Breast epithelium (tissue), 4 donors: ENCODE measurements around the gene GP1BB. TPM values are rescaled to one million over a fixed set of nuclear protein-coding genes. Genes with fewer than 3 reads are reported as not detected.
"Not testable (repeated sequence)": the region's sequence is repeated elsewhere in the genome, so short reads cannot be mapped to it uniquely, and the experiment has no call there.

Experiments used
- DNase-seq, 2 donors: peaks; one replicate each; pipeline ENCODE4 v3.0.0-alpha.2; 2019; ENCODE audit warnings: low spot score in 2 of 2
- H3K27ac ChIP-seq, 2 donors: fragments of 200-600 bp; sonication (generic) in 1 of 2; one replicate each; pipeline ENCODE4 v1.5.1; 2016 to 2019; ENCODE audit warnings: mild to moderate bottlenecking in 1 of 2
- H3K27me3 ChIP-seq, 2 donors: fragments of 200-600 bp; sonication (generic) in 1 of 2; one replicate each; pipeline versions ENCODE4 v1.5.1 to v1.6.0; 2017 to 2019; ENCODE audit warnings: control low read depth in 1 of 2, mild to moderate bottlenecking in 1 of 2
- H3K36me3 ChIP-seq: fragments of 200-600 bp; one replicate; pipeline ENCODE4 v1.5.1; 2019
- H3K4me1 ChIP-seq, 2 donors: fragments of 200-600 bp; sonication (generic); one replicate each; pipeline ENCODE4 v1.5.1; 2016 to 2019; ENCODE audit warnings: control low read depth in 1 of 2
- H3K4me3 ChIP-seq, 3 donors: fragments of 200-600 bp; sonication (generic); 1 replicate in 2 of 3; 2 replicates in 1 of 3; pipeline ENCODE4 v1.5.1; 2016 to 2019; ENCODE audit warnings: mild to moderate bottlenecking in 3 of 3, moderate library complexity in 2 of 3
- H3K9me3 ChIP-seq, 2 donors: fragments of 200-600 bp; sonication (generic) in 1 of 2; one replicate each; pipeline ENCODE4 v1.5.1; 2016 to 2019; ENCODE audit warnings: control low read depth in 1 of 2
- POLR2A ChIP-seq: fragments of 450-650 bp; IDR thresholded peaks from one replicate; pipeline ENCODE4 v1.6.1; 2016; ENCODE audit warnings: antibody characterized with exemption, mild to moderate bottlenecking, moderate library complexity
- POLR2AphosphoS5 ChIP-seq, 3 donors: sonication (generic); formaldehyde crosslinking; IDR thresholded peaks; one replicate each; pipeline ENCODE4 v1.6.1; 2017; ENCODE audit warnings: antibody characterized with exemption in 3 of 3
- intact Hi-C: fragments of 100-400 bp; cut with DNase I; formaldehyde crosslinking; loops from one replicate; pipeline ENCODE4 v1.15.1; 2023; ENCODE audit warnings: low total_unique reads
- total RNA-seq, 3 donors: library from RNA; depleted of rRNA; stranded (reverse); fragments of >200 nt; gene quantifications; one replicate each; pipeline ENCODE4 v1.1.0, GENCODE V29; 2016
- TF ChIP-seq, protein P1 (sequence below), 3 donors: fragments of 450-650 bp; IDR thresholded peaks; one replicate each; pipeline ENCODE4 v1.5.1; 2016 to 2017; ENCODE audit warnings: antibody characterized with exemption in 3 of 3, mild to moderate bottlenecking in 3 of 3, moderate library complexity in 3 of 3

Gene GP1BB
- total RNA-seq, 3 donors from 2014 or later, result 1.3 to 6.2 (median 2.9) TPM

- H3K36me3 ChIP-seq, result no peaks in the 10 kb centered on the region
Observed at GRCh38 chr22:19722178-19722981, 959 bp upstream of the GP1BB start.

GRCh38 chr22:19722982-19723231 lies 432 bp upstream of the GP1BB start:
- Histone ChIP-seq H3K4me1 (peaks cover 0 to 6% of the 10 kb centered on the region in 2 donors), H3K36me3 (no peaks in the 10 kb centered on the region), H3K27me3 (peaks cover 0 to 2% of the 10 kb centered on the region in 2 donors), H3K27ac (no peak overlapping the region), H3K4me3 (no peak overlapping the region), H3K9me3 (no peaks in the 10 kb centered on the region)
- intact Hi-C loops, result no loop called here
- TF ChIP-seq POLR2A (no peak), POLR2AphosphoS5 (IDR thresholded peaks at IDR 0.05) (no peak)
- TF ChIP-seq, protein P1, sequence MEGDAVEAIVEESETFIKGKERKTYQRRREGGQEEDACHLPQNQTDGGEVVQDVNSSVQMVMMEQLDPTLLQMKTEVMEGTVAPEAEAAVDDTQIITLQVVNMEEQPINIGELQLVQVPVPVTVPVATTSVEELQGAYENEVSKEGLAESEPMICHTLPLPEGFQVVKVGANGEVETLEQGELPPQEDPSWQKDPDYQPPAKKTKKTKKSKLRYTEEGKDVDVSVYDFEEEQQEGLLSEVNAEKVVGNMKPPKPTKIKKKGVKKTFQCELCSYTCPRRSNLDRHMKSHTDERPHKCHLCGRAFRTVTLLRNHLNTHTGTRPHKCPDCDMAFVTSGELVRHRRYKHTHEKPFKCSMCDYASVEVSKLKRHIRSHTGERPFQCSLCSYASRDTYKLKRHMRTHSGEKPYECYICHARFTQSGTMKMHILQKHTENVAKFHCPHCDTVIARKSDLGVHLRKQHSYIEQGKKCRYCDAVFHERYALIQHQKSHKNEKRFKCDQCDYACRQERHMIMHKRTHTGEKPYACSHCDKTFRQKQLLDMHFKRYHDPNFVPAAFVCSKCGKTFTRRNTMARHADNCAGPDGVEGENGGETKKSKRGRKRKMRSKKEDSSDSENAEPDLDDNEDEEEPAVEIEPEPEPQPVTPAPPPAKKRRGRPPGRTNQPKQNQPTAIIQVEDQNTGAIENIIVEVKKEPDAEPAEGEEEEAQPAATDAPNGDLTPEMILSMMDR (IDR thresholded peaks at IDR 0.05), result no peak
- no peak for DNase-seq

More at GRCh38 chr22:19722178-19722981, 959 bp upstream of the GP1BB start:
- no peaks in the 10 kb centered on the region for H3K9me3 ChIP-seq
- intact Hi-C loops, result no loop called here
- no peak for DNase-seq
- H3K4me1 ChIP-seq, result peaks cover 3 to 9% of the 10 kb centered on the region in 2 donors
- TF ChIP-seq, protein P1 (IDR thresholded peaks at IDR 0.05), result no peak
- no peak for TF ChIP-seq POLR2A
- no peak for TF ChIP-seq POLR2AphosphoS5 (IDR thresholded peaks at IDR 0.05)
- peaks cover 0 to 2% of the 10 kb centered on the region in 2 donors for H3K27me3 ChIP-seq
- no peak overlapping the region for H3K4me3 ChIP-seq
- H3K27ac ChIP-seq, result no peak overlapping the region

DNA sequence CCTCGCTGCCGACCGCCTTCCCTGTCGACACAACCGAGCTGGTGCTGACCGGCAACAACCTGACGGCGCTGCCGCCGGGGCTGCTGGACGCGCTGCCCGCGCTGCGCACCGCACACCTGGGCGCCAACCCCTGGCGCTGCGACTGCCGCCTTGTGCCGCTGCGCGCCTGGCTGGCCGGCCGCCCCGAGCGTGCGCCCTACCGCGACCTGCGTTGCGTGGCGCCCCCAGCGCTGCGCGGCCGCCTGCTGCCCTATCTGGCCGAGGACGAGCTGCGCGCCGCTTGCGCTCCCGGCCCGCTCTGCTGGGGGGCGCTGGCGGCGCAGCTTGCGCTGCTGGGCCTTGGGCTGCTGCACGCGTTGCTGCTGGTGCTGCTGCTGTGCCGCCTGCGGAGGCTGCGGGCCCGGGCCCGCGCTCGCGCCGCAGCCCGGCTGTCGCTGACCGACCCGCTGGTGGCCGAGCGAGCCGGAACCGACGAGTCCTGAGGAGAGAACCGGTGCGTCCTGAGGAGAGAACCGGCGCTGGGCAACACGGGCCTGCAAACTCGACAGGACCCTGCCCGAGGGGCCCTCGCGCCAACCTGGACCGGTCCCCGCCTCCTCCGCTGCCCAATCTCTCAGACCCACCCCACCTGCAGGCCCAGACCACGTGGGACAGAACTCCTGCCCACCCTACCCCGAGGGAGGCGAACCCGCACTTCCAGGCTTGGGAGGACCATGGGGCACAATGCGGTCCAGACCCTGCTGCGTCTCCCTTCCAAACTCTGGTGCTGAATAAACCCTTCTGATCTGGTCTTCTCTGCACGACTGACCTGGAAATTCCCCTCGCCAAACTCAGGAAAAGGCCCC lies 866 bp downstream of the GP1BB start:
- Histone ChIP-seq H3K4me3 (peak overlapping the region in 2 of 3 donors; percentile 3 to 43), H3K27ac (no peak overlapping the region), H3K9me3 (no peaks in the 10 kb centered on the region), H3K27me3 (no peaks in the 10 kb centered on the region), H3K4me1 (no peaks in the 10 kb centered on the region), H3K36me3 (no peaks in the 10 kb centered on the region)
- intact Hi-C loops, result no loop called here
- no peak for DNase-seq
- TF ChIP-seq POLR2A, result no peak
- TF ChIP-seq, protein P1 (IDR thresholded peaks at IDR 0.05), result peak in 1 of 3 donors; percentile 7
- no peak for TF ChIP-seq POLR2AphosphoS5 (IDR thresholded peaks at IDR 0.05)

DNA sequence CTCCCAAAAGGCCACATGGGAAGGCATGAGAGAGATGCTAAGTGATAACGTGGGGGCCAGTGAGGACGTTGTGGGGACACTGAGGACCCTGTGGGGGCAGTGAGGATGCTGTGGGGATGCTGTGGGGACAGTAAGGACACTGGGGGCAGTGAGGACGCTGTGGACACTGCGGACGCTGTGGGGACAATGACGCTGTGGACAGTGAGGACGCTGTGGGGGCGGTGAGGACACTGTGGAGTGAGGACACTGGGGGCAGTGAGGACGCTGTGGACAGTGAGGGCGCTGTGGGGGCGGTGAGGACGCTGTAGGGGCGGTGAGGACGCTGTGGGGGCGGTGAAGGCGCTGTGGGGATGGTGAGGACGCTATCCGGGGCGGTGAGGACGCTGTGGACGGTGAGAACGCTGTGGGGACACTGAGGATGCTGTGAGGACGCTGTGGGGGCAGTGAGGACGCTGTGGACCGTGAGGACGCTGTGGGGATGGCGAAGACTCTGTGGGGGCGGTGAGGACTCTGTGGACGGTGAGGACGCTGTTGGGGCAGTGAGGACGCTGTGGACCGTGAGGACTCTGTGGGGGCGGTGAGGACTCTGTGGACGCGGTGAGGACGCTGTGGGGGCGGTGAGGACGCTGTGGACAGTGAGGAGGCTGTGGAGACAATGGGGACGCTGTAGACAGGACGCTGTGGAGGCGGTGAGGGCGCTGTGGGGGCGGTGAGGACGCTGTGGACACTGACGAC lies 1.8 kb downstream of the GP1BB start:
- Histone ChIP-seq H3K27me3 (no peaks in the 10 kb centered on the region), H3K27ac (no peak overlapping the region), H3K4me3 (no peak overlapping the region), H3K4me1 (no peaks in the 10 kb centered on the region), H3K9me3 (no peaks in the 10 kb centered on the region), H3K36me3 (no peaks in the 10 kb centered on the region)
- DNase-seq, result no peak
- TF ChIP-seq POLR2A (no peak), POLR2AphosphoS5 (IDR thresholded peaks at IDR 0.05) (no peak)
- TF ChIP-seq, protein P1 (IDR thresholded peaks at IDR 0.05), result no peak
- intact Hi-C loops, result loop anchor here (5.0 kb wide), 1 partner anchor 177 kb away; no protein-coding TSS in a partner anchor

- H3K36me3 ChIP-seq, H3K27me3 ChIP-seq, H3K4me1 ChIP-seq, H3K9me3 ChIP-seq, H3K4me3 ChIP-seq, DNase-seq, H3K27ac ChIP-seq: not testable (repeated sequence)
- intact Hi-C loops, result loop anchor here (5.0 kb wide), 1 partner anchor 176 kb away; no protein-coding TSS in a partner anchor
Observed at GRCh38 chr22:19726064-19726788, 2.9 kb downstream of the GP1BB start.
